Nephron (organoid): ENCODE measurements around the gene NDUFA13.
"Not testable (repeated sequence)": the region's sequence is repeated elsewhere in the genome, so short reads cannot be mapped to it uniquely, and the experiment has no call there.

ENCODE experiments used
- H3K27ac Mint-ChIP-seq, 3 experiments: 2 replicates each; pipeline ENCODE4 v1.8.0; 2020; ENCODE audit warnings: mixed read lengths in 3 of 3, mild to moderate bottlenecking in 2 of 3, moderate library complexity in 1 of 3
- H3K27me3 Mint-ChIP-seq: 2 replicates; pipeline ENCODE4 v1.8.0; 2021; ENCODE audit warnings: low read depth, mild to moderate bottlenecking, moderate library complexity, mixed read lengths
- H3K36me3 Mint-ChIP-seq: 2 replicates; pipeline ENCODE4 v1.8.0; 2020; ENCODE audit warnings: low read depth, mixed read lengths
- H3K4me1 Mint-ChIP-seq: 2 replicates; pipeline ENCODE4 v1.8.0; 2020; ENCODE audit warnings: mixed read lengths
- H3K4me3 Mint-ChIP-seq, 3 experiments: 2 replicates each; pipeline ENCODE4 v1.8.0; 2020; ENCODE audit warnings: mild to moderate bottlenecking in 3 of 3, mixed read lengths in 3 of 3, moderate library complexity in 2 of 3
- H3K9me3 Mint-ChIP-seq: 2 replicates; pipeline ENCODE4 v1.8.0; 2020; ENCODE audit warnings: mixed read lengths
- CTCF ChIP-seq, 3 experiments: fragments of 200-600 bp; sonication (generic); IDR thresholded peaks; one replicate each; pipeline ENCODE4 v1.5.0; 2021; ENCODE audit warnings: antibody characterized with exemption in 3 of 3; ENCODE audit not compliant: unreplicated experiment in 3 of 3

NDUFA13 gene

GRCh38 chr19:19515642-19516519 lies at the start of gene NDUFA13:
TSS of gene NDUFA13 (plus strand) at chr19:19516225. CDS start at chr19:19516239, 14 bp downstream.
- H3K36me3 Mint-ChIP-seq = peaks cover 23% of the 10 kb centered on the region
- peak within 1 kb of the TSS; percentile 95 to 99 (median 99) for H3K4me3 Mint-ChIP-seq
- TF ChIP-seq CTCF (IDR thresholded peaks at IDR 0.05; ENCODE audit: unreplicated experiment in 3 of 3) = no peak
- H3K9me3 Mint-ChIP-seq = no peaks in the 10 kb centered on the region
- peaks cover 6% of the 10 kb centered on the region for H3K4me1 Mint-ChIP-seq
- H3K27me3 Mint-ChIP-seq = no peaks in the 10 kb centered on the region
- H3K27ac Mint-ChIP-seq = peak within 1 kb of the TSS; percentile 89 to 97 (median 94)

DNA sequence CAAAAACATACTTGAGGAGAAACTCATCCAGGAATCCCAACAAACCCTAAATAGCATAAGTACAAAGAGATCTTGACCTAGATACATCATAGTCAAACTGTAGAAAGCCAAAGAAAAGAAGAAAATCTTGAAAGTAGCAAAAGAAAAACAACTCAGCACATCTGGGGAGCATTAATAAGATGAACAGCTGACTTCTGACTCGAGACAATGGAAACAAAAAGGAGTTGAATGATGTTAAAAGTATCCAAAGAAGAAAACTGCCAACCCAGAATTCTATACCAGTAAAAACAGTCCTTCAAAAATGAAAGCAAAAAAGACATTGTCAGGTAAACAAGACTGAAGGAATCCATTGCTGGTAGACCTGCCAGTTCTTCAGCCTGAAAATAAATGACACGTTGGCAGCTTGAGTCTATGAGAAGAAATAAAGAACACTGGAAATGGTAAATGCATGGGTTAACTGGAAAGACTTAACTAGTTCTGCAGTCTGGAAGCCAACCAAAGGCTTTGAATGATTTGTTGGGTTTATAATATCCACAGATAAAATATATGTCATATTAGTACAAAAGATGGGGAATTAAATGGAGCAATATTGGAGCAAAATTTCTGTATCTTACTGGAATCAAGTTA lies 47.5 kb upstream of the NDUFA13 start:
- Mint-ChIP-seq H3K4me3 (no peak overlapping the region), H3K4me1 (peaks cover 51% of the 10 kb centered on the region), H3K9me3 (peaks cover 35% of the 10 kb centered on the region)

GRCh38 chr19:19470579-19470978 lies 45.4 kb upstream of the NDUFA13 start:
- TF ChIP-seq CTCF (IDR thresholded peaks at IDR 0.05; ENCODE audit: unreplicated experiment in 3 of 3) = no peak
- Mint-ChIP-seq H3K9me3 (peaks cover 33% of the 10 kb centered on the region), H3K4me1 (peaks cover 49% of the 10 kb centered on the region), H3K27ac (peak overlapping the region in 1 of 3 experiments; percentile 51), H3K4me3 (no peak overlapping the region), H3K36me3 (peaks cover 82% of the 10 kb centered on the region), H3K27me3 (no peaks in the 10 kb centered on the region)

More for the DNA sequence above, 47.5 kb upstream of the NDUFA13 start:
- peaks cover 81% of the 10 kb centered on the region for H3K36me3 Mint-ChIP-seq
- no peak overlapping the region for H3K27ac Mint-ChIP-seq
- H3K27me3 Mint-ChIP-seq = no peaks in the 10 kb centered on the region
- TF ChIP-seq CTCF (IDR thresholded peaks at IDR 0.05; ENCODE audit: unreplicated experiment in 3 of 3) = no peak

DNA sequence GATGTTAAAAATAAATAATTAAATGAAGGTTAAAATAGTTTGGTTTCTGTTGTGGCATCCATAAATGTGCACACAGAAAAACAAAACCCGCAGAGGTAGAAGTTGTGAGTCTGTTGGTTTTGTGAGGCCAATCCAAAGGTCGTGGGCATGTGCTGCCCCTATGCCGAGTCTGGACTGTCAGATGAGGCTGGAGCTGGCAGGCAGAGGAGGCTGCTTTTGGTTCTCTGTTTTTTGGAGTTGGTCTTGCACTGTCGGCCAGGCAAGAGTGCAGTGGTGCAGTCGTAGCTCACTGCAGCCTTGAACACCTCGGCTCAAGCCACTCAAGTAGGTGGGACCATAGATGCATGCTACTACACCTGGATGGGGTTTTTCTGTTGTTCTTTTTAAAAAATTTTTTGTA lies 44.3 kb upstream of the NDUFA13 start:
- no peak overlapping the region for H3K4me3 Mint-ChIP-seq
- H3K9me3 Mint-ChIP-seq = peaks cover 24% of the 10 kb centered on the region
- H3K27me3 Mint-ChIP-seq = no peaks in the 10 kb centered on the region

GRCh38 chr19:19472106-19472505 lies 43.9 kb upstream of the NDUFA13 start:
- H3K27me3 Mint-ChIP-seq = not testable (repeated sequence)
- Mint-ChIP-seq H3K4me3 (peak overlapping the region in 1 of 3 experiments; percentile 29), H3K27ac (peak overlapping the region in 1 of 3 experiments; percentile 27), H3K9me3 (peaks cover 20% of the 10 kb centered on the region), H3K4me1 (peaks cover 54% of the 10 kb centered on the region), H3K36me3 (peaks cover 67% of the 10 kb centered on the region)

More for the DNA sequence above, 44.3 kb upstream of the NDUFA13 start:
- peaks cover 50% of the 10 kb centered on the region for H3K4me1 Mint-ChIP-seq
- no peak for TF ChIP-seq CTCF (IDR thresholded peaks at IDR 0.05; ENCODE audit: unreplicated experiment in 3 of 3)
- peak overlapping the region in 1 of 3 experiments; percentile 27 for H3K27ac Mint-ChIP-seq
- H3K36me3 Mint-ChIP-seq = peaks cover 71% of the 10 kb centered on the region

- H3K4me3 Mint-ChIP-seq = peak overlapping the region; percentile 16 to 84 (median 75)
- peaks cover 74% of the 10 kb centered on the region for H3K4me1 Mint-ChIP-seq
- no peak for TF ChIP-seq CTCF (IDR thresholded peaks at IDR 0.05; ENCODE audit: unreplicated experiment in 3 of 3)
- H3K27ac Mint-ChIP-seq = peak overlapping the region; percentile 82 to 92 (median 88)
- H3K27me3 Mint-ChIP-seq = no peaks in the 10 kb centered on the region
- H3K9me3 Mint-ChIP-seq = no peaks in the 10 kb centered on the region
- peaks cover 49% of the 10 kb centered on the region for H3K36me3 Mint-ChIP-seq
These were observed 40.8 kb upstream of the NDUFA13 start for GRCh38 chr19:19475015-19475765.
